ENCODE measurements around the gene SFXN1. TPM values are rescaled to one million over a fixed set of nuclear protein-coding genes. Genes with fewer than 3 reads are reported as not detected.

The SFXN1 gene
- total RNA-seq, 1 donor from 2014 or later = 84.3 TPM

DNA sequence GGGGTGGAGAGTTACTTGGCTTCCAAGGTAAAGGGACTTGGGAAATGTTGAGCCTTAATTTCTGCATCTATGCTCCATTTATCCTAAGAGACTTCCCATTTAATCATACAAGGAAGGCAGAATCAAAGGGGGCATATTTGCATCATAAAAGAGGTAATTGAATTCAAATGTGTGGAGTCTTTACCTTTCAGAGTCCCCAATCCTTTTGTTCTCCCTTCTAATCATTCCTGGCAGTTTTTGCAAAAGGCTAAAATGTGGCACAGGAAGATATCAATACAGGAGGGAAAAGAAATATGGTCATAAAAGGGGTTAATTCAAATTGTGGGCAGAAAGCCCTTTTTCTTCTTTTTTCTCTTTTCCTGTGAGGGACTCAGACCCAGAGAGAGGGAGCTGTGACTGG, 69.5 kb downstream of the SFXN1 start:
- no peak for DNase-seq (ENCODE audit: extremely low spot score, unreplicated experiment)
- Mint-ChIP-seq H3K9me3 (no peaks in the 10 kb centered on the region), H3K27ac (no peak overlapping the region), H3K4me1 (ENCODE audit: unreplicated experiment) (no peaks in the 10 kb centered on the region), H3K36me3 (no peaks in the 10 kb centered on the region), H3K27me3 (peaks cover 15% of the 10 kb centered on the region), H3K4me3 (no peak overlapping the region)
- TF ChIP-seq CTCF (conservative IDR thresholded peaks at IDR 0.05) = no peak

GRCh38 chr5:175548626-175549311, 70.4 kb downstream of the SFXN1 start:
- no peak overlapping the region for H3K27ac Mint-ChIP-seq

GRCh38 chr5:175550055-175550805, 71.9 kb downstream of the SFXN1 start:
- no peak overlapping the region for H3K4me3 Mint-ChIP-seq
- no peaks in the 10 kb centered on the region for H3K36me3 Mint-ChIP-seq
- H3K9me3 Mint-ChIP-seq = peaks cover 8% of the 10 kb centered on the region
- no peaks in the 10 kb centered on the region for H3K4me1 Mint-ChIP-seq (ENCODE audit: unreplicated experiment)
- H3K27me3 Mint-ChIP-seq = peaks cover 15% of the 10 kb centered on the region
- no peak overlapping the region for H3K27ac Mint-ChIP-seq
- TF ChIP-seq CTCF (conservative IDR thresholded peaks at IDR 0.05) = no peak
- no peak for DNase-seq (ENCODE audit: extremely low spot score, unreplicated experiment)

More at GRCh38 chr5:175548626-175549311, 70.4 kb downstream of the SFXN1 start:
- DNase-seq (ENCODE audit: extremely low spot score, unreplicated experiment) = no peak
- no peaks in the 10 kb centered on the region for H3K4me1 Mint-ChIP-seq (ENCODE audit: unreplicated experiment)
- no peak for TF ChIP-seq CTCF (conservative IDR thresholded peaks at IDR 0.05)
- H3K9me3 Mint-ChIP-seq = no peaks in the 10 kb centered on the region
- no peak overlapping the region for H3K4me3 Mint-ChIP-seq
- H3K36me3 Mint-ChIP-seq = no peaks in the 10 kb centered on the region
- H3K27me3 Mint-ChIP-seq = peaks cover 15% of the 10 kb centered on the region

GRCh38 chr5:175551266-175551665, 72.9 kb downstream of the SFXN1 start:
- peaks cover 15% of the 10 kb centered on the region for H3K27me3 Mint-ChIP-seq
- no peaks in the 10 kb centered on the region for H3K36me3 Mint-ChIP-seq
- H3K9me3 Mint-ChIP-seq = peaks cover 8% of the 10 kb centered on the region
- H3K27ac Mint-ChIP-seq = no peak overlapping the region
- no peak for DNase-seq (ENCODE audit: extremely low spot score, unreplicated experiment)
- no peak overlapping the region for H3K4me3 Mint-ChIP-seq
- H3K4me1 Mint-ChIP-seq (ENCODE audit: unreplicated experiment) = no peaks in the 10 kb centered on the region
- TF ChIP-seq CTCF (conservative IDR thresholded peaks at IDR 0.05) = no peak

- Mint-ChIP-seq H3K4me3 (no peak overlapping the region), H3K27ac (no peak overlapping the region), H3K27me3 (peaks cover 3% of the 10 kb centered on the region), H3K9me3 (peaks cover 8% of the 10 kb centered on the region), H3K4me1 (ENCODE audit: unreplicated experiment) (peaks cover 6% of the 10 kb centered on the region), H3K36me3 (no peaks in the 10 kb centered on the region)
- TF ChIP-seq CTCF (conservative IDR thresholded peaks at IDR 0.05) = no peak
- no peak for DNase-seq (ENCODE audit: extremely low spot score, unreplicated experiment)
Observed at GRCh38 chr5:175554296-175554695, 75.9 kb downstream of the SFXN1 start.

Data from type B pancreatic cell (in vitro differentiated cells).